NCI-H345 treated with DMSO at 0.1 percent for 48 hours (cell line): Measurements from ENCODE around the gene LRRC4C.
A peak's percentile ranks its signal among the peaks of the same experiment; 100 is the strongest.
"Not testable (repeated sequence)": the region's sequence is repeated elsewhere in the genome, so short reads cannot be mapped to it uniquely, and the experiment has no call there.

Experiments
- DNase-seq: peaks from one replicate; lab custom pipeline; 2025; ENCODE audit not compliant: unreplicated experiment; lab: John Stamatoyannopoulos, UW

The LRRC4C gene

DNA sequence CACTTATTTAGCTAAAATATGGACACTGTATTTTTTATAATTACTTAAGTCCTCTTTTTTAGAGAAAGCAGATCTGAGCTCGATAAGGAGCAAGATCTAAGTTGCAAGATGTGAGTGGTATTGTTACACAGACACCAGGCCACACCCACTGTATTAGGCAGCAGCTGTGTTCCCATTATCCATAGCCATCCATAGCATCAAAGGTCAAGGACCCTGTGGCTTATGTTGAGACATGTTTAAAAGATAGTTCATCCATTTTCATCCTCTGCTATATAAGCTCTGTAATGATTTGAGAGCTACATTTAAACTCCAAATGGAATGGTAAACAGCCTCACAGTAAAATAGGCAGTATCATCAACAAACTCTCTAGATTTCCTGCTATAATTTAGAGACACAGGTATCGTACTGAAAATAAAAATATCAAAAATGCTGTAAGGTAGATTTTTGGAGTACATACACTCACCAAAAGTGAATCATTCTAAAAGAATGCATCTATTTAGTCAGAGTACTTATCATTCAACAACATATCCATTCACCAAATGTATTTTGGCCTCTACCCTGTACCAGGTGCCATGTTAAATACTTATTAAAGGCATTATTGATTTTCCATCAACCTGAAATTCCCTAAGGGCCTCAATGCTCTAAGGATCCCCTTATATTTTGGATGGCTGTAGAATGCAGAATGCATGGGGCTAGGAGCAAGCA lies 574.0 kb downstream of the LRRC4C start:
- peak; percentile 3 for DNase-seq

DNA sequence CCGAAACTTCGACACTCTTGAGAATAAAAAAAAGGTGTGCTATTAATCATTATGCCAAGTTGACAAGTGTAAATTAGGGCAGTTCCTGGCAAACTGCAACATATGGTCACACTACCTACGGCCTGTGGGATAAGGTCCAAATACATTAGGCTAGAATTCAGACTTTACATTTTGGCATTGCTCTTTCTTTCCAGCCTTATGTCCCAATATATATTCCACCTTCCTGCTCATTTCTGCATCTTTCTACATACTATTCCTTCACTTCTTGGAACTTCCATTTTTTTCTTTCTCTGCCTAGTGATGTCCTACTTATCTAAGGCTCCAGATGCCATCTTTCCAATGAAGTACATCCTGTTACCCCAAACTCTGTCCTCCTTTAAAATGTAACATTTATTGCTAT lies 577.2 kb downstream of the LRRC4C start:
- no peak for DNase-seq

DNA sequence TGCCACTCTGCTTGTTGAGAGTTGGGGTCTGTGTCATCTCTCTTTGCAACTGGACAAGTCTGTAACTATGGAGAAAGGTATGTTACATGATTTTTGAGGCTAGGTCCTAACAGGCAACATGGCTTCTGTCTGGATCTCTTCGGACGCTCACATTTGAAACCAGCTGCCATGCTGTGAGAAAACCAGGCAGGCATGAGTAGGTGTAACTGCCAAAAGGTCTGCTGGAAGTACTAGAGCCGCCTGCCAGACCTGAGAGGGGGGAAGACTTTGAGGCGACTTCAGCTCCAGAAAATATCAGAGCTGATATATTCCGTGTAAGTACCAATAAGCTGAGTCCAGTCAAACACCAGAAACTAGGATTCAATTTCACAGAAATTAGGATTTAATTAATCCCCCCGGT lies 579.5 kb downstream of the LRRC4C start:
- DNase-seq: no peak

DNA sequence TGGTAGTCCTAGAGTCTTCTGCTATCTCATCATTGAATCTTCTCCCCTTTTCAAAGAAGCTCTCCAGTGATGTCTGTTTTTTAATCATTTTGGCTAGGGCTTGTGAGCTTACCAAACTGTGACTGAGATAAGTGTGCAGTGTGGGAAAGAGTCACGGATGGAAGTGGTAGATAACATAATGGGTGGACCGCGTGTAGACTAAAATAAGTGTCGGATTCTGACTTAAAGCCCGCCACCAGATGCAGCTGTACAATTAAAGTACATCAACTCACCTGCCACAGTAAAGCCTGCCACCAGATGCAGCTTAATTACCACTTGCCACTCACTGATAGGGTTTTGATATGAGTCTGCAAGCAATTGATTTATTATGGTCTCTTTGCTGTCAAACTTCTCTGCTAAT lies 581.5 kb downstream of the LRRC4C start:
- DNase-seq: no peak

DNA sequence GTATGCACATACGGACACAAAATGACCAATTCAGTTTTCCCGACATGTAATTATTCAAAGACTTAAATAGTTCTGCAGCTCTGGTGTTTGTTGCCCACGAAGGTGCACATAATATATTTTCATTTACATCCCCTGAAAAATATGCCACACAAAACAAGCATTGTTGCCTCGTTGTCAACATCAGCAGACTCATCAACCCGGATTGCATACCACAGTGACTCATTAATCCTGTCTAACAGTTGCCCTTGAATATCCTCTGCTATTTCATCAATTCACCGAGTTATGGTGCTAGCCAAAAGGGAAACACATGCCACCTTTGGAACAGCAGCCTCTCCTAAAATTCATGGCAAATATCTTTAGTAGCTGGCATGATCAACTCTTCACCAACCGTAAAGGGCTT lies 582.2 kb downstream of the LRRC4C start:
- no peak for DNase-seq

DNA sequence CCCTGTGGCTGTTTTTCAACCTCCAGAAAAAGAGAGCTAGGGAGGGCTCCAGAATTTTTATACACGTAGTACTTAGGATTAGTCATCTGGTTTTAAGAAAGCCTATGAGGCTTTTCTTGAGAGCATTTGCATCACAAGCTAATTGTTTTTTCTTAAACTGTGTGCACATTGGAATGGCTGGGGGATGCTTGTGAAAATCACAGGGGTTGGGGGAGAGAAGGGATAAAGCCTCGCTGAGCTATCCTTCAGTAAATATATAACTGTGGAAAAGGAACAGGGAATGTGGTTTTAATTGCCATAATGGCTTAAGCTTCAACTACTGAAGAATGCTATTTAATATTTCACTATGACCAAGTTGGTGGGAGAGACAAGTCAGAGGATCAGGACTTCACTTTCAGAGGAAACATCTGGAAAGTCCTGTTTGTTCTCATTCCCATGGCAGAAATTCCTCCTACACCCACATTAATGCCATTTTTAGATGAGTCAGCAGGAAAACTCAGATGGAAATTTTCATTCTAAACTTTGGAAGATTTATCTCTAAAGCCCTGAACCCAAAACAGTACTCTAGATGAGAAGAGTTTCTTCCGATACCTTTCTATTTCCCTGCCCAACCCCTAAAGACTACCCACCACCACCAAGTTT lies 591.3 kb downstream of the LRRC4C start:
- no peak for DNase-seq

DNA sequence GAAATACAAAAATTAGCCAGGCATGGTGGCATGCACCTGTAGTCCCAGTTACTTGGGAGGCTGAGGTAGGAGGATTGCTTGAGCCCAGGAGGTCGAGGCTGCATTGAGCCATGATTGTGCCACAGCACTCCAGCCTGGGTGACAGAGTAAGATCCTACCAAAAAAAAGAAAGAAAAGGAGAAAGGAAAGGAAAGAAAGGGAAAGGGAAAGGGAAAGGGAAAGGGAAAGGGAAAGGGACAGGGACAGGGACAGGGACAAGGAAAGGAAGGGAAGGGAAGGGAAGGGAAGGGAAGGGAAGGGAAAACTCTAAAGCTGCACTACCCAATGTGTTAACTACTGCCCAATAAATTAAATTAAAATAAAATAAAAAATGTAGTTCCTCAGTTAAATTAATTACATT lies 601.7 kb downstream of the LRRC4C start:
- DNase-seq: not testable (repeated sequence)

DNA sequence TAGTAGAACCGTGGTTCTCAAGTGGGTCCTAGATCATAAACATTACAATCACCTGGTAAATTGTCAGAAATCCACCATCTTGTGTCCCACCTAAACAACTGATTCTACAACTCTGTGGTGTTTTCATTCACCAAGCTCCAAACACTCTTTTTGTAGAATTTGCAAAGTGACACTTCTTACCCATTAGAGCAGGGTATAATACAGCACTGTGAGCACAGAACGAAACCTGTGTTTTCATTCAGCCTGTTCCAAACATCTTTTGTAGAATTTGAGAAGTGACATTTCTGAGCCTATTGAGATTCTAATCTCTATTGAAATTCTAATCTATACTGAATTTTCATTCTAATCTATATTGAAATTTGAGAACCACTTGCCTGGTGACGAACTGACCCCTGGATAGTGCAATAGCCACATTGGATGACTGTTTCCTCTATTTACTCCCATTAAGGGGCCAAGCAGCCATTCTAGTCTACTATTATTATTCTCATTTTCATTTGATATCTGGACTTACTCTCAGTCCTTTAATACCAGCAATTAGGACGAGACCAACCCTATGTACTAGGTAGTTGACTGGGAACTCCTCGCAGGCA lies 616.6 kb downstream of the LRRC4C start:
- DNase-seq: no peak

DNA sequence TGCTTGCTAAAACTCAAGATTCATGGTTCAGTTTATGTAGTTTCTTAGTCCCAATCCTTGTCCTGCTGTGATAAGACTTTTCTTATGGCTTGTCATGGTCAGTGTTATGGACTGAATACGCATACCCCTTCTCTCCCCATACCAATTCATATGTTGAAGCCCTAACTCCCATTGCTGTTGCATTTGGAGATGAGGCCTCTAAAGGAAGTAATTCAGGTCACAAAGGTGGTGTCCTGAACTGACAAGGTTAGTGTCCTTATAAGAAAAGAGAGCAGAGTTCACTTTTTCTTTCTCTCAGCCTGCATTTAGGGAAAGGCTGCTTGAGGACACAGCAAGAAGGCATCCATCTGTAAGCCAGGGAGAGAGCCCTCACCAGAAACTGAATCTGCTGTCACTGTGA lies 618.2 kb downstream of the LRRC4C start:
- DNase-seq: no peak

DNA sequence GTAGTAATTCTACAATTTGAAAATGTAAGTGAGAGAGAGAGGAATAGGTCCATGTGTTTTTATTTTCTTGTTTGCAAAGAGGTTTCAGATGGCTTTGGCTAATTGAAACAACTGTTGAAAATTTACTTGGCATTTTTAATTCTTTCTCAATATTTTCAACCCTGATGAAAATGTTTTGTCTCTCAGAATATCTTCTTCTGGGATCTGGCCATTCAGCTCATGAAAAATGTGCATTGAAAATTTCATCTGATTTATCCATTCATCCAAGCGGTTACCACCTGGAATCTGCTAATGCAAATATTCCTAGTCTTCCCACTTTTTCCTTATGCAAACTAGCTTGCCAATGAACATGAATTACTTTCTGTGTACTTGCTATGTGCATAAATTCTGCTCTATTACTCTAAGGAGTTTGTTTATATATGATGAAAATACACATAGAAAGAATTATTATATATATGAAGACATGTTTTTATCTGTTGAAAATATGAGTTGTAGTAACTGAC lies 621.2 kb downstream of the LRRC4C start:
- DNase-seq: no peak

DNA sequence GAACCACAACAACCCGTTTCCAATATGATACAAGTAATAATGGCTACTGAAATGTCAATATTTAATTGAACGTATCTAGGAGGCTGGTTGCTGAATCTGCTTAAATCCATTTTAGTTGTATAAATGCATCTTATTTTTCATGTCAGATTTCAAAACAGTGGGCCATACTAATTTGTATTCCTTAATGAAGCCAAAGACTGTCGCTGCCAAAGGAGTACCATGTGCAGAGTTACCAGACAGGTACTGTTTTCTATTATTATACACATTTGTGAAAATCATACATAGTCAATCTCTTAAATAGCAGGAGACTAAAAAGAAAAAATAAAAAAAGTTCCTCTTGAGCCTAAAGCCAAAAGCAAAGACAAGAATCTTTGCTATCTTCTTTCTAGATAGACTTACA lies 632.3 kb downstream of the LRRC4C start:
- no peak for DNase-seq

DNA sequence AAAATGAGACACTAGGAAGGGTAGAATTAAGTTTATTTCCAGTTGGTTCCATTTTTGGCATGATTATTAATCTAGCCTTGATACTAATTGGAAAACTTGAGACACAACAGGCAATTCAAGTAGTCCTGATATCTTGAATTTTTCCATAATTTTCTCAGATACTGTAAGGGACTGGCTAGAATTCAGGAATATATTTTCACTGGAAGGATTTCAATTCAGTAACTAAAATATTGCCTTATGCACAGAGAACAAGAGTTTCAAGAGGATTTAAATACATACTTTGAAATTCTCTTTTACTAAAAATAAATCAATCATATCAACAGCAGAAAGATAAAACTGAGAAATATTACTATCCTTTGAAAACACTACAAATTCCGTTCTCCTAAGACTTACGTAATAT lies 632.9 kb downstream of the LRRC4C start:
- DNase-seq: no peak

DNA sequence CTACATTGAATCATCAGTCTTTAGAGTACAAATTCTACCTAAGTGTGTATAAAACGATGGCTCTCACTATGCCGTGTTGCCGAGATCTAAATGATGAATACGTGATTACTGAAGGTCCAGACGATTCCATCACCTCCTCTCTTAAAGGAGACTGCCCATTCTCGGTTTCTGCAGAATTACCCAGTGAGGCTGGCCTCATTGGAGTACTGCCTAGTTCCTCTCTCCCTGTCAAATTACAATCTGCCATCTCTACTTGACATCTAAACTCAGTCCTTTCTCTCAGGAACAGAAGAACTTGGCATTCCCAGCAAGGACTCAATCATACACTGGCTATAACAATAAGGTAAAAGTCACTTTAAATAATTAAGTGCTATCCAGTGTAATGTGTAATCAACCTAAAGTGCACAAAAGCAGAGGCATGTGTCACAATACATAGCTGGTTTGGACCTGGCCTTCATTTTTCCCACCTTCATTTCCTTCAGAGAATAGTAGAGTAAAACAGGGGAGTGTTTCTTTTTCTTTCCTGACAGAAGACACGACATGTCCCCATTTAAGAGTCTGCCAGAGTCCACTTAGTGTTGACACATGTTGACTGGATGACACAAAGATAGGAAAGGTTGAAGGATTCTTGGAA lies 634.1 kb downstream of the LRRC4C start:
- DNase-seq: no peak

DNA sequence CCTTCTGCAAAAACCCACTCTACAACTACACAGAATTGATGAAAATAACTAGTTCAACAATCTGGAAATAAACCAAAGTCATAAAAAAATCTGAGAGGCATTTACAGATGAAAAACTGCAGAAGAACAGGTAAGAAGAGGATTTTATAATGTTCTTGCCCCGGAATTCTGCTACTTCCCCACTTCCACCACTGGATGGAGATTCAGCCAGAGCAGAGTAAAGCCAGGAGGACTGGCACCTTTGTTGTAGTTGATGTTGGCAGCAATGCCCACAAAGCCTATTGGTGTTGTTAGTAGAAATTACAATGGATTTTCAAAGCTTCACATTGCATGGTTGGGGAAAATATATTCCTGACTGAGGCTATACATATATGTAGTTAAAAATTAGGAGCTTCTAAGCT lies 640.2 kb downstream of the LRRC4C start:
- DNase-seq: no peak

DNA sequence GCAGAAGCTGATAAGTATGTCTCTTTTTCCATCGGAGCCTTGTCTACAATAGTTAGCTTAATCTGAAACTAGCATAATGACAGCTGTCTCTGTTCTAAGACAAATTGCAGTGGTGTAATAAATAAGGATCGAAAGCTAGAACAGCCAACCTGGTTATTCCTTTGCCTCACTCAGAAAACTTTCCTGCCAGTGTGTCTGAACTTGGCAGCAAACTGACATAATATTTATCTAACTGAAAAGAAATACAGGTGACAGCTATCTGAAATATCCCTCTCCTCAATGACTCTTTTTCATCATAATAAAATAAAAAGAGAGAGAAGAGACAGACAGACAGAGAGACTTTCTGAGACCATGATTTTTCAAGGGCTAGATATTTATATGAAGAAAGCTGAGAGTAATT lies 642.5 kb downstream of the LRRC4C start:
- no peak for DNase-seq

DNA sequence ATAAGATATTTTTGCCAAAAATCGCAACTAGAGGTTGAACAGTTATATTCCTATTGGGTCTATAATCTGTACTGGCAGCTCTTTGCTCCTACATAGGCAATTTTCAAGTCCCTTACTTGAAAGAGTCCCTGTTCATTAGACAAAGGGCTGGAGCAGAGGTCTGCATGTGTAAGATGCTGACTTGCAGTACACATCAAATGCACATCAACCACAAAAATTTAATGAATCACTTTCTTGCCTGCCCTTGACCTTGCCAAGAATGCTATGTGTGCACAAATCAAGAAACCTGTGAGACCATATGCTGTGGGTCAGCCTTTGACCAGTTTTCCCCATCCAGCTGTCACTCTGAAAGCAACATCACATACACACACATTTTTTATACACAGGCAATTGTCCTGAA lies 661.5 kb downstream of the LRRC4C start:
- no peak for DNase-seq

DNA sequence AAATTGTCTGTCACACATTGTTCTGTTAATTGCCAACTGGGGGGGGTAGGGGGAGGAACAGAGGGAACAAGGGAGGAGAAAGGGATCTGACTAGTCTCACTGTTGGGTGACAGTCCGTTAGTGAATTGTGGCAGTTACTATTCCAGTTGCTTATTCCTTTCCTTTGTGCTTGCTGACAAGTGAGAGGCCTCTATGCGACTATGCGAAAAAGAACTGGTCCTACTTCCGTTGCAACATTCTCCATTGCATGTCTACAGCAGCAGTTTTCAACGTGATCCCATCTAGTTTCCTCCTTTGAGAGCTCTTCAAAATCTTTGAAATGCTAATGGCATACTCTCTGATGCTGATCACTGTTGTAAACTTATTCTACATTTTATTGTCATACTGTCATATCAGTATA lies 672.2 kb downstream of the LRRC4C start:
- DNase-seq: no peak

DNA sequence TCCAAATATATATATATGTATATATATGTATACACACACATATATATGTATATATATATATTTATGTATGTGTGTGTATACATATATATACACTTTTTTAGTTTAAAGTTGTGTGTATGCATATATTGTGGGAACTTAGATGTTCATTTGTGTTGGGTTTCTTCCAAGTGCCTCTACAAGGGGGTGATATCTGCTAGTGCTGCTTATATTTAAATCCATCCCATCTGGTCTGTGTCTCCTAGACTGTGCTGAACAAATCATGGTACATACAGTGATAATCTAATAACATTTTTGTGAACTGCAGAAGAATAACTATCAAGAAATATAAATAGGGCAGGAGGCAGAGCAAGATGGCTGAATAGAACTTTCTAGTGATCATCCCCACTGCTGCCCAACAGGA lies 696.4 kb downstream of the LRRC4C start:
- DNase-seq: no peak

DNA sequence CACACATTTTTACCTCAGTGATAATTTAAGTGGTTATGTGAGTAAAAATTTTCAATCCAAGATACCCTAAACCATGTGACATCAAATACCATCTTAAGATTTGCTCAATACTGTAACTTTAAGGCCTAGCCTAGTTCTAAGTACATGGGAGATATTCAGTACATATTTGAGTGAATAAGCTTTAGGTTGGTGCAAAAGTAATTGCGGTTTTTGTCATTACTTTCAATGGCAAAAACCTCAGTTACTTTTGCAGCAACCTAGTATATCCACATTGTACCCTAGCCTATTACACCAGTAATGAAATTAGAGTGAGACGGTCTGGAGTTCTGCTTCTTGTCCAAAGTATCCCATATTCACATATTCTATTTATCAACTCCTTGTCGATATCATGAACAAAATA lies 700.1 kb downstream of the LRRC4C start:
- DNase-seq: no peak

DNA sequence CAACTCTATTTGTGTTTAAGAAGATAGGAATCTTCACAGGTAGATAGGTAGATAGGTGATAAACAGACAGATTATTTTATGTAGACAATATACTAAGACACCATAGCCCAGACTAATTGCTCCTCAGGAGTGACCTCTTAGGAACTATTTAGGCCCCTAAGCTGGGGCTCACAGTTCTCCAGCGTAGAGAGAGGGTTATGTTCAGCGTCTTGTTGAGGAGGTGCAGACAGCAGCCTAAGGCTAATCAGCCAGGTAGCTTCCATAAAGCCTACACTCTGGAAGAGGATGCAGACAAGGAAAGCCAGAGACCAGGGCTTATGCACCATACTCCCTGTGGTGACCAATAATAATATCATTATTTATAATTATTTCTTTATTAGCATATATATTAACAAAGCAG lies 705.2 kb downstream of the LRRC4C start:
- DNase-seq: no peak

DNA sequence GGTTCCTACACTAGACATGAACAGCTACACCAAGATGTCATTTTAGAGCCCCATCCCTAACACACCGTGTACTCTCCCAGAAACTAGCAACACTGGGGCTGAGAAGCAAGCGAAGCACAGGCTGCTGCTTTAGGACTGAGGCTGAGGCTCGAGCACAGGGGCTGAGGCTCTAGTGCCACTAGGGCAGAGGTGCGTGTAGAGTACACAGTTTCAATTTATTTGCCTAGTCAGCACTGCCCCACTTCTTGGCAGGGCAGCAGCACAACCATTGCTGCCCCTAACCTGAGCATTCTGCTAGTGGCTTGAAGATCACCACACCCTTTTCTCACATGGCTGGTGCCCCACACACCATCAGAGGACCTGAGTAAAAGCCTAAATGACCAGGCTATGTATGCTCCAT lies 713.2 kb downstream of the LRRC4C start:
- no peak for DNase-seq

DNA sequence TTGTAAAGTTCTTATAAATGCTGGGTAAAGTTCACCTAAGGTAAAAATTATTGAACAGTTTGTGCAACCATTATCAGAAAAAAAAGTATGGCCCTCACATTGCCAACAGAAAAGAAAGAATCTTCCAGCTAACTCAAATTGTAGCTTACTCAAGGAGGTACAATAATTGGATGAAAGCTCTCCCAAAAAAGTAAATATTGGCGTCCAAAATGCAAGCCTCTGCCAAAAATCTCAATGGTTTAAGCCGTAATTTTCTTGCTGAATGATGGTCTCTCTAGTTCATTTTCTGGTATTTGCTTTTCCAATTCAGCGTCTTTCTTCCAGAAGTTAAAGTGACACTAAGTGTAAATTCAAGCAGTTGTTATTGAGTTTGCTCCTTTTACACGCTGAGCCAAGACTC lies 727.3 kb downstream of the LRRC4C start:
- DNase-seq: no peak
